Gastrocnemius medialis (tissue), 4 donors: ENCODE data around the gene SLC66A2. TPM values are rescaled to one million over a fixed set of nuclear protein-coding genes. Genes with fewer than 3 reads are reported as not detected.
A peak's percentile ranks its signal among the peaks of the same experiment; 100 is the strongest.

ENCODE experiments used
- ATAC-seq, 2 donors: fragments of 150-250 bp; one replicate each; pipeline ENCODE4 v1.9.1; 2016
- DNase-seq, 2 donors: peaks; one replicate each; pipeline ENCODE4 v3.0.0-alpha.2; 2019
- H3K27ac ChIP-seq, 4 donors: fragments of 200-600 bp; sonication (generic); 1 replicate in 1 of 4; 2 replicates in 3 of 4; pipeline ENCODE4 v1.5.1; 2016 to 2018; ENCODE audit warnings: mild to moderate bottlenecking in 2 of 4, moderate library complexity in 1 of 4
- H3K27me3 ChIP-seq, 3 donors: fragments of 200-600 bp; sonication (generic) in 2 of 3; 1 replicate in 1 of 3; 2 replicates in 2 of 3; pipeline versions ENCODE4 v1.5.1 to v1.6.0; 2016 to 2019; ENCODE audit warnings: mild to moderate bottlenecking in 1 of 3, moderate library complexity in 1 of 3
- H3K36me3 ChIP-seq, 2 donors: fragments of 200-600 bp; sonication (generic) in 1 of 2; one replicate each; pipeline ENCODE4 v1.5.1; 2017 to 2018
- H3K4me1 ChIP-seq, 2 donors: fragments of 200-600 bp; sonication (generic) in 1 of 2; one replicate each; pipeline ENCODE4 v1.5.1; 2016 to 2017; ENCODE audit warnings: mild to moderate bottlenecking in 2 of 2
- H3K4me3 ChIP-seq, 4 donors: fragments of 200-600 bp; sonication (generic) in 3 of 4; 1 replicate in 1 of 4; 2 replicates in 3 of 4; pipeline ENCODE4 v1.5.1; 2016 to 2019; ENCODE audit warnings: mild to moderate bottlenecking in 2 of 4
- H3K9me3 ChIP-seq, 3 donors: fragments of 200-600 bp; sonication (generic) in 2 of 3; 1 replicate in 1 of 3; 2 replicates in 2 of 3; pipeline ENCODE4 v1.5.1; 2016 to 2019
- CTCF ChIP-seq, 5 experiments: fragments of 450-650 bp in 3 of 5; fragments of 200-600 bp in 2 of 5; sonication (generic) in 2 of 5; IDR thresholded peaks in 4 of 5; conservative IDR thresholded peaks in 1 of 5; 1 replicate in 4 of 5; 2 replicates in 1 of 5; pipeline ENCODE4 v1.5.1; 2016 to 2019; ENCODE audit warnings: antibody characterized with exemption in 5 of 5, mild to moderate bottlenecking in 3 of 5, moderate library complexity in 3 of 5
- POLR2A ChIP-seq, 2 donors: fragments of 450-650 bp; IDR thresholded peaks; one replicate each; pipeline ENCODE4 v1.6.1; 2017; ENCODE audit warnings: antibody characterized with exemption in 2 of 2, mild to moderate bottlenecking in 2 of 2, moderate library complexity in 2 of 2
- in situ Hi-C, 4 donors: fragments of 200-750 bp; cut with MboI; loops; one replicate each; pipeline versions ENCODE4 v1.15.0 to v1.8.0; 2017; ENCODE audit warnings: low sequenced_read_pairs in 4 of 4
- intact Hi-C: fragments of 100-400 bp; cut with DNase I; formaldehyde crosslinking; loops from one replicate; pipeline ENCODE4 v1.15.1; 2023; ENCODE audit warnings: low total_unique reads
- total RNA-seq, 4 donors: library from RNA; depleted of rRNA; stranded (reverse); fragments of >200 nt; gene quantifications; one replicate each; pipeline versions ENCODE4 v1.1.0 to v1.2.3, GENCODE V29; 2016

Gene SLC66A2
- total RNA-seq, 4 donors from 2014 or later: 43.3 to 121 (median 107) TPM

GRCh38 chr18:79963658-79964329 lies 12.3 kb upstream of the SLC66A2 start:
- peak overlapping the region; percentile 51 to 88 (median 57) for H3K4me3 ChIP-seq
- H3K9me3 ChIP-seq: no peaks in the 10 kb centered on the region
- H3K36me3 ChIP-seq: no peaks in the 10 kb centered on the region
- TF ChIP-seq CTCF (IDR thresholded peaks at IDR 0.05 in 4 of 5, conservative IDR thresholded peaks at IDR 0.05 in 1 of 5): no peak
- no peak for TF ChIP-seq POLR2A (IDR thresholded peaks at IDR 0.05)
- H3K27me3 ChIP-seq: peaks cover 0 to 3% (median 0%) of the 10 kb centered on the region in 3 donors
- intact Hi-C loops: loop anchor here (2.0 kb wide), 1 partner anchor 25 kb away; the partner anchor contains the start of gene TXNL4A
- in situ Hi-C loops: no loop called here
- peak overlapping the region; percentile 65 to 81 (median 72) for H3K27ac ChIP-seq
- peaks cover 3 to 4% of the 10 kb centered on the region in 2 donors for H3K4me1 ChIP-seq
- no peak for DNase-seq
- no peak for ATAC-seq

- TF ChIP-seq CTCF (IDR thresholded peaks at IDR 0.05 in 4 of 5, conservative IDR thresholded peaks at IDR 0.05 in 1 of 5) (no peak), POLR2A (IDR thresholded peaks at IDR 0.05) (no peak)
- no peaks in the 10 kb centered on the region for H3K36me3 ChIP-seq
- in situ Hi-C loops (no loop called here), intact Hi-C loops (no loop called here)
- no peak overlapping the region for H3K27ac ChIP-seq
- peaks cover 3 to 4% of the 10 kb centered on the region in 2 donors for H3K4me1 ChIP-seq
- ATAC-seq: no peak
- H3K4me3 ChIP-seq: no peak overlapping the region
- peaks cover 0 to 3% (median 0%) of the 10 kb centered on the region in 3 donors for H3K27me3 ChIP-seq
- no peaks in the 10 kb centered on the region for H3K9me3 ChIP-seq
- DNase-seq: no peak
Measured at GRCh38 chr18:79962835-79963657, 11.6 kb upstream of the SLC66A2 start.

- Histone ChIP-seq H3K27me3 (peaks cover 0 to 3% (median 0%) of the 10 kb centered on the region in 3 donors), H3K4me3 (no peak overlapping the region), H3K9me3 (no peaks in the 10 kb centered on the region), H3K27ac (no peak overlapping the region), H3K36me3 (no peaks in the 10 kb centered on the region), H3K4me1 (peaks cover 3 to 4% of the 10 kb centered on the region in 2 donors)
- in situ Hi-C loops: no loop called here
- no peak for ATAC-seq
- intact Hi-C loops: no loop called here
- DNase-seq: no peak
- TF ChIP-seq CTCF (IDR thresholded peaks at IDR 0.05 in 4 of 5, conservative IDR thresholded peaks at IDR 0.05 in 1 of 5): no peak
- TF ChIP-seq POLR2A (IDR thresholded peaks at IDR 0.05): no peak
Measured at GRCh38 chr18:79962311-79962710, 10.9 kb upstream of the SLC66A2 start.

- peaks cover 0 to 3% (median 0%) of the 10 kb centered on the region in 3 donors for H3K27me3 ChIP-seq
- H3K36me3 ChIP-seq: no peaks in the 10 kb centered on the region
- intact Hi-C loops (no loop called here), in situ Hi-C loops (no loop called here)
- ATAC-seq (no peak), DNase-seq (no peak)
- no peak overlapping the region for H3K4me3 ChIP-seq
- peaks cover 3 to 4% of the 10 kb centered on the region in 2 donors for H3K4me1 ChIP-seq
- H3K9me3 ChIP-seq: no peaks in the 10 kb centered on the region
- H3K27ac ChIP-seq: no peak overlapping the region
- TF ChIP-seq POLR2A (IDR thresholded peaks at IDR 0.05) (no peak), CTCF (IDR thresholded peaks at IDR 0.05 in 4 of 5, conservative IDR thresholded peaks at IDR 0.05 in 1 of 5) (no peak)
Measured at GRCh38 chr18:79961527-79962291, 10.3 kb upstream of the SLC66A2 start.
